ENCODE data around the gene RAB32.

GRCh38 chr6:146503096-146503495 lies 40.5 kb upstream of the RAB32 start:
- TF ChIP-seq CTCF (conservative IDR thresholded peaks at IDR 0.05; ENCODE audit: low read depth, low read length) (no peak), CHD1 (IDR thresholded peaks at IDR 0.05; ENCODE audit: low read depth, low read length) (no peak), MAZ (IDR thresholded peaks at IDR 0.05; ENCODE audit: borderline replicate concordance, low read depth, low read length) (no peak), SMC3 (IDR thresholded peaks at IDR 0.05; ENCODE audit: low read depth, low read length) (no peak)
